Stimulated activated CD4-positive, alpha-beta T cell treated with anti-CD3 and anti-CD28 coated beads, Interleukin-2, amount 100 ng/mL, for 24 hours (primary cell): ENCODE results near the gene STYK1.
"Not testable (repeated sequence)": the region's sequence is repeated elsewhere in the genome, so short reads cannot be mapped to it uniquely, and the experiment has no call there.

Experiments
- DNase-seq, 2 donors: peaks; one replicate each; pipeline ENCODE4 v3.0.0-alpha.2; 2020

The STYK1 gene

GRCh38 chr12:10688042-10688441 lies 14.2 kb upstream of the STYK1 start:
- DNase-seq = no peak

- DNase-seq = no peak
These were observed 1.5 kb downstream of the STYK1 start for GRCh38 chr12:10672231-10672868.

GRCh38 chr12:10669533-10669932 lies 4.3 kb downstream of the STYK1 start:
- DNase-seq = no peak

GRCh38 chr12:10668526-10668925 lies 5.3 kb downstream of the STYK1 start:
- no peak for DNase-seq

GRCh38 chr12:10667581-10667980 lies 6.3 kb downstream of the STYK1 start:
- no peak for DNase-seq

- DNase-seq = no peak
These were observed 9.4 kb downstream of the STYK1 start for GRCh38 chr12:10664499-10664898.

- no peak for DNase-seq
These were observed 10.0 kb downstream of the STYK1 start for GRCh38 chr12:10663869-10664268.

- no peak for DNase-seq
These were observed 12.5 kb downstream of the STYK1 start for GRCh38 chr12:10661338-10661737.

- no peak for DNase-seq
These were observed 19.8 kb downstream of the STYK1 start for GRCh38 chr12:10654003-10654402.

GRCh38 chr12:10652192-10652591 lies 21.7 kb downstream of the STYK1 start:
- DNase-seq = no peak

GRCh38 chr12:10646576-10646975 lies 27.3 kb downstream of the STYK1 start:
- DNase-seq = not testable (repeated sequence)

- no peak for DNase-seq
These were observed 27.9 kb downstream of the STYK1 start for GRCh38 chr12:10645910-10646309.

GRCh38 chr12:10641735-10642500 lies 31.9 kb downstream of the STYK1 start:
- no peak for DNase-seq

- no peak for DNase-seq
These were observed 35.1 kb downstream of the STYK1 start for GRCh38 chr12:10638728-10639127.

GRCh38 chr12:10636611-10637010 lies 37.2 kb downstream of the STYK1 start:
- DNase-seq = no peak

- no peak for DNase-seq
These were observed 37.7 kb downstream of the STYK1 start for GRCh38 chr12:10636124-10636523.

- DNase-seq = no peak
These were observed 38.5 kb downstream of the STYK1 start for GRCh38 chr12:10635306-10635705.

GRCh38 chr12:10634427-10634826 lies 39.4 kb downstream of the STYK1 start:
- DNase-seq = no peak

GRCh38 chr12:10633541-10633940 lies 40.3 kb downstream of the STYK1 start:
- DNase-seq = no peak

- no peak for DNase-seq
These were observed 41.6 kb downstream of the STYK1 start for GRCh38 chr12:10632226-10632625.

GRCh38 chr12:10624605-10625004 lies 49.2 kb downstream of the STYK1 start:
- DNase-seq = no peak

- DNase-seq = no peak
These were observed 50.7 kb downstream of the STYK1 start for GRCh38 chr12:10623131-10623530.

GRCh38 chr12:10621278-10621677 lies 52.6 kb downstream of the STYK1 start:
- DNase-seq = no peak

- no peak for DNase-seq
These were observed 53.6 kb downstream of the STYK1 start for GRCh38 chr12:10620078-10620779.
